Activated T-helper 1 cell treated with anti-CD3 and anti-CD28 coated beads, Interleukin-12 subunit alpha, Interleukin-12 subunit beta, Interleukin-2, Interleukin-4 antibody, amounts not matched to agents 30 ng/mL and 10 ng/mL and 1 ng/mL, durations not matched to agents 14 hours and 24 hours and 36 hours (primary cell): ENCODE measurements around the gene PAPSS2. TPM values are rescaled to one million over a fixed set of nuclear protein-coding genes. Genes with fewer than 3 reads are reported as not detected.
"Not testable (repeated sequence)": the region's sequence is repeated elsewhere in the genome, so short reads cannot be mapped to it uniquely, and the experiment has no call there.

Experiments used
- DNase-seq: peaks from one replicate; pipeline ENCODE4 v3.0.0; 2021; ENCODE audit warnings: low spot score
- H3K27ac Mint-ChIP-seq: one replicate; pipeline ENCODE4 v1.8.0; 2021; ENCODE audit warnings: mild to moderate bottlenecking, mixed read lengths
- H3K27me3 Mint-ChIP-seq: one replicate; pipeline ENCODE4 v1.8.0; 2022; ENCODE audit warnings: mild to moderate bottlenecking, moderate library complexity, mixed read lengths; ENCODE audit not compliant: insufficient read depth
- H3K36me3 Mint-ChIP-seq: one replicate; pipeline ENCODE4 v1.8.0; 2021; ENCODE audit warnings: low read depth, mixed read lengths
- H3K4me1 Mint-ChIP-seq: one replicate; pipeline ENCODE4 v1.8.0; 2021; ENCODE audit warnings: low read depth, mixed read lengths
- H3K4me3 Mint-ChIP-seq: one replicate; pipeline ENCODE4 v1.8.0; 2021; ENCODE audit warnings: mild to moderate bottlenecking, moderate library complexity, mixed read lengths
- H3K9me3 Mint-ChIP-seq: one replicate; pipeline ENCODE4 v1.8.0; 2021; ENCODE audit warnings: mixed read lengths
- intact Hi-C: fragments of 100-400 bp; cut with micrococcal nuclease; formaldehyde crosslinking; loops from one replicate; pipeline ENCODE4 v1.15.1; 2024
- total RNA-seq: library from RNA; stranded (reverse); gene quantifications from 2 replicates; pipeline ENCODE4 v1.2.3, GENCODE V29; 2022

PAPSS2 gene
- total RNA-seq, result 0.07 and 0.21 TPM in 2 replicates

GRCh38 chr10:87659571-87660483, at the start of gene PAPSS2:
Gene PAPSS2 (plus strand): TSS chr10:87659878. CDS start chr10:87659982, 104 bp downstream.
- no peak for DNase-seq
- Mint-ChIP-seq H3K27ac (no peak within 1 kb of the TSS), H3K4me1 (peaks cover 17% of the 10 kb centered on the region), H3K36me3 (no peaks in the 10 kb centered on the region), H3K27me3 (peaks cover 49% of the 10 kb centered on the region), H3K4me3 (peak within 1 kb of the TSS; percentile 81), H3K9me3 (no peaks in the 10 kb centered on the region)
- intact Hi-C loops, result loop anchor here (5.0 kb wide), 1 partner anchor 128 kb away; no protein-coding TSS in a partner anchor

GRCh38 chr10:87611341-87611740, 48.3 kb upstream of the PAPSS2 start:
- H3K4me1 Mint-ChIP-seq, H3K36me3 Mint-ChIP-seq, H3K9me3 Mint-ChIP-seq, DNase-seq, H3K27me3 Mint-ChIP-seq, intact Hi-C loops, H3K4me3 Mint-ChIP-seq, H3K27ac Mint-ChIP-seq: not testable (repeated sequence)

GRCh38 chr10:87612115-87612514, 47.6 kb upstream of the PAPSS2 start:
- DNase-seq, result no peak
- Mint-ChIP-seq H3K36me3 (no peaks in the 10 kb centered on the region), H3K9me3 (no peaks in the 10 kb centered on the region), H3K4me3 (no peak overlapping the region), H3K4me1 (no peaks in the 10 kb centered on the region), H3K27me3 (peaks cover 2% of the 10 kb centered on the region), H3K27ac (no peak overlapping the region)
- intact Hi-C loops, result no loop called here

GRCh38 chr10:87613751-87614150, 45.9 kb upstream of the PAPSS2 start:
- H3K27me3 Mint-ChIP-seq, result peaks cover 1% of the 10 kb centered on the region
- DNase-seq, result no peak
- intact Hi-C loops, result no loop called here
- H3K9me3 Mint-ChIP-seq, result no peaks in the 10 kb centered on the region
- no peaks in the 10 kb centered on the region for H3K4me1 Mint-ChIP-seq
- H3K27ac Mint-ChIP-seq, result no peak overlapping the region
- no peaks in the 10 kb centered on the region for H3K36me3 Mint-ChIP-seq
- no peak overlapping the region for H3K4me3 Mint-ChIP-seq

GRCh38 chr10:87615856-87616255, 43.8 kb upstream of the PAPSS2 start:
- Mint-ChIP-seq H3K4me3 (no peak overlapping the region), H3K9me3 (no peaks in the 10 kb centered on the region), H3K4me1 (no peaks in the 10 kb centered on the region), H3K27me3 (no peaks in the 10 kb centered on the region), H3K27ac (no peak overlapping the region), H3K36me3 (no peaks in the 10 kb centered on the region)
- no peak for DNase-seq
- intact Hi-C loops, result no loop called here

GRCh38 chr10:87617503-87617902, 42.2 kb upstream of the PAPSS2 start:
- Mint-ChIP-seq H3K4me1 (no peaks in the 10 kb centered on the region), H3K9me3 (no peaks in the 10 kb centered on the region), H3K4me3 (no peak overlapping the region), H3K27me3 (peaks cover 2% of the 10 kb centered on the region), H3K36me3 (no peaks in the 10 kb centered on the region), H3K27ac (no peak overlapping the region)
- intact Hi-C loops, result no loop called here
- no peak for DNase-seq

GRCh38 chr10:87618566-87619423, 40.9 kb upstream of the PAPSS2 start:
- Mint-ChIP-seq H3K9me3 (no peaks in the 10 kb centered on the region), H3K36me3 (no peaks in the 10 kb centered on the region)
- DNase-seq, result no peak

GRCh38 chr10:87619705-87620104, 40.0 kb upstream of the PAPSS2 start:
- no peak overlapping the region for H3K27ac Mint-ChIP-seq
- H3K4me1 Mint-ChIP-seq, result no peaks in the 10 kb centered on the region
- H3K9me3 Mint-ChIP-seq, result no peaks in the 10 kb centered on the region
- H3K4me3 Mint-ChIP-seq, result no peak overlapping the region
- no peaks in the 10 kb centered on the region for H3K36me3 Mint-ChIP-seq
- DNase-seq, result no peak
- intact Hi-C loops, result no loop called here
- peaks cover 8% of the 10 kb centered on the region for H3K27me3 Mint-ChIP-seq

More at GRCh38 chr10:87618566-87619423, 40.9 kb upstream of the PAPSS2 start:
- peaks cover 6% of the 10 kb centered on the region for H3K27me3 Mint-ChIP-seq
- H3K4me3 Mint-ChIP-seq, result no peak overlapping the region
- no peaks in the 10 kb centered on the region for H3K4me1 Mint-ChIP-seq
- intact Hi-C loops, result no loop called here
- no peak overlapping the region for H3K27ac Mint-ChIP-seq

GRCh38 chr10:87621440-87621839, 38.2 kb upstream of the PAPSS2 start:
- H3K9me3 Mint-ChIP-seq, H3K4me1 Mint-ChIP-seq, intact Hi-C loops, H3K4me3 Mint-ChIP-seq, DNase-seq, H3K36me3 Mint-ChIP-seq, H3K27ac Mint-ChIP-seq: not testable (repeated sequence)
- peaks cover 11% of the 10 kb centered on the region for H3K27me3 Mint-ChIP-seq

GRCh38 chr10:87622314-87623004, 37.2 kb upstream of the PAPSS2 start:
- DNase-seq, result no peak
- intact Hi-C loops, result no loop called here
- Mint-ChIP-seq H3K4me3 (no peak overlapping the region), H3K27me3 (peaks cover 11% of the 10 kb centered on the region), H3K9me3 (no peaks in the 10 kb centered on the region), H3K36me3 (no peaks in the 10 kb centered on the region), H3K4me1 (no peaks in the 10 kb centered on the region), H3K27ac (no peak overlapping the region)

- Mint-ChIP-seq H3K4me1 (no peaks in the 10 kb centered on the region), H3K27me3 (peaks cover 14% of the 10 kb centered on the region), H3K9me3 (no peaks in the 10 kb centered on the region), H3K27ac (no peak overlapping the region), H3K36me3 (no peaks in the 10 kb centered on the region), H3K4me3 (no peak overlapping the region)
- intact Hi-C loops, result no loop called here
- no peak for DNase-seq
Observed at GRCh38 chr10:87623191-87623590, 36.5 kb upstream of the PAPSS2 start.

GRCh38 chr10:87625661-87626060, 34.0 kb upstream of the PAPSS2 start:
- no peak for DNase-seq
- no peak overlapping the region for H3K27ac Mint-ChIP-seq

More at GRCh38 chr10:87625661-87626060, 34.0 kb upstream of the PAPSS2 start:
- H3K27me3 Mint-ChIP-seq, result peaks cover 14% of the 10 kb centered on the region
- no peaks in the 10 kb centered on the region for H3K9me3 Mint-ChIP-seq
- H3K4me1 Mint-ChIP-seq, result no peaks in the 10 kb centered on the region
- intact Hi-C loops, result no loop called here
- H3K4me3 Mint-ChIP-seq, result no peak overlapping the region
- H3K36me3 Mint-ChIP-seq, result no peaks in the 10 kb centered on the region
